T-cell (primary cell): ENCODE data around the gene RPL12. TPM values are rescaled to one million over a fixed set of nuclear protein-coding genes. Genes with fewer than 3 reads are reported as not detected.
A peak's percentile ranks its signal among the peaks of the same experiment; 100 is the strongest.

ENCODE experiments used
- ATAC-seq, 4 experiments: fragments of 200-7000 bp in 3 of 4; fragments of 150-1000 bp in 1 of 4; cut with Tn5 transposase; replicated peaks in 1 of 4; 1 replicate in 3 of 4; 2 replicates in 1 of 4; pipeline ENCODE4 v1.10.0; 2021; ENCODE audit warnings: moderate library complexity in 3 of 4, mild to moderate bottlenecking in 2 of 4, moderate number of reproducible peaks in 1 of 4
- CTCF ChIA-PET, 2 donors: fragments of 300-600 bp; sonication (Branson Sonifier 250); formaldehyde crosslinking; loops; one replicate each; lab custom pipeline; 2022; ENCODE audit warnings: antibody characterized with exemption in 2 of 2; lab: Charles Lee
- POLR2A ChIA-PET, 2 donors: fragments of 300-600 bp; sonication (Branson Sonifier 250); formaldehyde crosslinking; loops; one replicate each; lab custom pipeline; 2022; ENCODE audit warnings: antibody characterized with exemption in 2 of 2; lab: Charles Lee
- DNase-seq, 35 experiments: peaks; one replicate each; pipeline versions ENCODE4 v3.0.0 to v3.0.0-alpha.2; 2013 to 2023
- H3K27ac ChIP-seq: one replicate; pipeline ENCODE4 v1.5.1; 2013; ENCODE audit warnings: low read length
- H3K27me3 ChIP-seq, 2 experiments: replicated peaks in 1 of 2; 1 replicate in 1 of 2; 2 replicates in 1 of 2; pipeline versions ENCODE4 v1.6.1 to v1.7.0; 2013; ENCODE audit warnings: low read length in 1 of 2, mixed read lengths in 1 of 2; ENCODE audit not compliant: control insufficient read depth in 2 of 2, insufficient read depth in 2 of 2; ENCODE audit errors: extremely low read depth in 1 of 2
- H3K36me3 ChIP-seq, 2 donors: 1 replicate in 1 of 2; 2 replicates in 1 of 2; pipeline versions ENCODE4 v1.6.1 to v1.7.0; 2013; ENCODE audit warnings: low read length in 1 of 2; ENCODE audit not compliant: control insufficient read depth in 2 of 2, insufficient read depth in 1 of 2; ENCODE audit errors: extremely low read depth in 1 of 2
- H3K4me1 ChIP-seq, 2 experiments: 1 replicate in 1 of 2; 2 replicates in 1 of 2; pipeline versions ENCODE4 v1.6.1 to v1.7.0; 2013; ENCODE audit warnings: low read length in 2 of 2, mixed read lengths in 1 of 2; ENCODE audit not compliant: insufficient read depth in 2 of 2, control insufficient read depth in 1 of 2; ENCODE audit errors: extremely low read depth in 1 of 2
- H3K4me3 ChIP-seq, 2 donors: 1 replicate in 1 of 2; 2 replicates in 1 of 2; pipeline versions ENCODE4 v1.5.1 to v1.7.0; 2013; ENCODE audit warnings: mild to moderate bottlenecking in 2 of 2, low read length in 1 of 2, moderate library complexity in 1 of 2; ENCODE audit not compliant: control insufficient read depth in 1 of 2; ENCODE audit errors: extremely low read depth in 1 of 2
- H3K9me3 ChIP-seq: 2 replicates; pipeline ENCODE4 v1.7.0; 2013
- H3K27ac Mint-ChIP-seq, 2 donors: one replicate each; pipeline ENCODE4 v1.8.0; 2020 to 2021; ENCODE audit warnings: mild to moderate bottlenecking in 2 of 2, mixed read lengths in 2 of 2
- H3K27me3 Mint-ChIP-seq, 2 donors: one replicate each; pipeline ENCODE4 v1.8.0; 2021 to 2022; ENCODE audit warnings: mixed read lengths in 2 of 2
- H3K36me3 Mint-ChIP-seq: one replicate; pipeline ENCODE4 v1.8.0; 2021; ENCODE audit warnings: mixed read lengths
- H3K4me1 Mint-ChIP-seq, 3 donors: one replicate each; pipeline ENCODE4 v1.8.0; 2020 to 2022; ENCODE audit warnings: mixed read lengths in 3 of 3, mild to moderate bottlenecking in 1 of 3
- H3K4me3 Mint-ChIP-seq, 3 donors: one replicate each; pipeline ENCODE4 v1.8.0; 2020 to 2022; ENCODE audit warnings: mild to moderate bottlenecking in 3 of 3, mixed read lengths in 3 of 3, moderate library complexity in 3 of 3
- H3K9me3 Mint-ChIP-seq, 3 donors: one replicate each; pipeline ENCODE4 v1.8.0; 2020 to 2022; ENCODE audit warnings: mixed read lengths in 3 of 3
- WGBS: methylation state at CpG from one replicate; pipeline ENCODE4 v1.1.5; 2013; ENCODE audit warnings: missing lambda C conversion rate; ENCODE audit not compliant: insufficient coverage; 5-methylcytosine and 5-hydroxymethylcytosine counted together
- total RNA-seq, 35 experiments: library from RNA in 6 of 35; stranded (reverse) in 6 of 35; fragments of 120-200 nt in 1 of 35; gene quantifications; one replicate each; pipeline versions ENCODE4 v1.2.1 to v1.2.4 and lab custom pipeline; 2013 to 2026

Gene RPL12
- total RNA-seq, 5 donors from 2014 or later (not counting 1 experiment from before 2014, with no cell fraction given), result 1,494 to 1,979 (median 1,776) TPM

DNA sequence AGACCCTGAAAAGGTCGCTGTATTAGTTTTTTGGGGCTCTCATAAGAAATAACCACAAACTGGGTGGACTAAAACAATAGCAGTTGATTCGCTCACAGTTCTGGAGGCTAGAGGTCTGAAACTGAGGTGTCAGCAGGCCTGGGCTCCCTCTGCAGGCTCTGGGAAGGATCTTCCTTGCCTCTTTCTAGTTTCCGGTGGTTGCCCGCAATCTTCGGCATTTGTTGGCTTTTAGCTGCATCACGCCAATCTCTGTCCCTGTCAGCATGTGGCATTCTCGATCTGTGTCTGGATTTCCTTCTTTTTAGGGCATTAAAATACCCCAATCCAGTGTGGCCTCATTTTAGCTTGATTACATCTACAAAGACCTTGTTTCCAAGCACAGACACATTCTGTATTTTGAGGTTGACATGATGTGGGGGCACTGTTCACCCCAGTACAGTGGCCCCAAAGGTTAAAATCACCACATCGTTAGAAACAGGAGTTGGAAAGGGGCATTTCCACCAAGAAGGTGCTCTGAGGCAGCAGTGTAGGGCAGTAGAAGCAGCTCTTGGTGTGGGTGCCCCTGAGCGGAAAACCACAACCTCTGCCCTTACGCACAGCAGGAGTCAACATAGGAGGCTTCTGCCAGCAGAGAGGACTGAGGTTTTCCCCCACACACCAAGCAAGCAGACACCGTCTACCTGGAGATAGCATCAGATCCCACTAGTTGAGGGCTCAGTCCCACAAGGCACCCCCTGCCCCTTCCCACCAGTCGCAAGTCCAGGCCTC, 13.5 kb downstream of the RPL12 start:
- Mint-ChIP-seq H3K27ac (peak overlapping the region; percentile 22 to 77), H3K9me3 (no peaks in the 10 kb centered on the region), H3K27me3 (no peaks in the 10 kb centered on the region), H3K4me1 (peaks cover 9 to 16% (median 14%) of the 10 kb centered on the region in 3 donors), H3K4me3 (peak overlapping the region; percentile 23 to 39 (median 28)), H3K36me3 (peaks cover 63% of the 10 kb centered on the region)
- ATAC-seq (peak; percentile 77 to 93 (median 86)), DNase-seq (peak in 21 of 35 experiments; percentile 16 to 61 (median 28))
- CTCF ChIA-PET, result no interaction called here
- Histone ChIP-seq H3K36me3 (peaks cover 12 to 86% of the 10 kb centered on the region in 2 donors), H3K4me3 (no peak overlapping the region), H3K27ac (no peak overlapping the region), H3K9me3 (no peaks in the 10 kb centered on the region), H3K27me3 (no peaks in the 10 kb centered on the region), H3K4me1 (peaks cover 0 to 28% of the 10 kb centered on the region in 2 experiments)
- 69% methylated on average over 5 of the region's 12 CpGs for WGBS
- POLR2A ChIA-PET, result interaction anchor here in 1 of 2 donors (0.6 to 0.7 kb wide), 2 partner anchors 13 to 363 kb away, joined by 3 to 7 read pairs; no protein-coding TSS in a partner anchor

- Histone ChIP-seq H3K27me3 (no peaks in the 10 kb centered on the region), H3K27ac (no peak overlapping the region), H3K9me3 (no peaks in the 10 kb centered on the region), H3K4me3 (no peak overlapping the region), H3K36me3 (peaks cover 14 to 53% of the 10 kb centered on the region in 2 donors), H3K4me1 (peaks cover 0 to 9% of the 10 kb centered on the region in 2 experiments)
- ChIA-PET CTCF (no interaction called here), POLR2A (interaction anchor here in 1 of 2 donors (0.6 kb wide), 1 partner anchor 126 kb away, joined by 8 read pairs; no protein-coding TSS in a partner anchor)
- Mint-ChIP-seq H3K4me1 (peaks cover 25 to 33% (median 31%) of the 10 kb centered on the region in 3 donors), H3K4me3 (no peak overlapping the region), H3K27ac (no peak overlapping the region), H3K27me3 (no peaks in the 10 kb centered on the region), H3K36me3 (peaks cover 43% of the 10 kb centered on the region), H3K9me3 (no peaks in the 10 kb centered on the region)
- no peak for DNase-seq
- 96% methylated on average over 3 of the region's 8 CpGs for WGBS
- no peak for ATAC-seq
These were observed 20.8 kb downstream of the RPL12 start for GRCh38 chr9:127430415-127430814.

- no peak for DNase-seq
- no CpG with 5 or more reads among the region's 3 CpGs for WGBS
- H3K4me3 Mint-ChIP-seq, result no peak overlapping the region
- CTCF ChIA-PET, result no interaction called here
- Histone ChIP-seq H3K36me3 (peaks cover 9 to 34% of the 10 kb centered on the region in 2 donors), H3K27ac (no peak overlapping the region), H3K9me3 (no peaks in the 10 kb centered on the region), H3K27me3 (no peaks in the 10 kb centered on the region), H3K4me3 (no peak overlapping the region), H3K4me1 (peaks cover 4 to 26% of the 10 kb centered on the region in 2 experiments)
- POLR2A ChIA-PET, result no interaction called here
- peaks cover 44 to 53% (median 51%) of the 10 kb centered on the region in 3 donors for H3K4me1 Mint-ChIP-seq
- H3K27me3 Mint-ChIP-seq, result no peaks in the 10 kb centered on the region
- peaks cover 31% of the 10 kb centered on the region for H3K36me3 Mint-ChIP-seq
- H3K27ac Mint-ChIP-seq, result no peak overlapping the region
- H3K9me3 Mint-ChIP-seq, result no peaks in the 10 kb centered on the region
- no peak for ATAC-seq
These were observed 22.9 kb downstream of the RPL12 start for GRCh38 chr9:127428348-127428747.

GRCh38 chr9:127426756-127427155, 24.4 kb downstream of the RPL12 start:
- Histone ChIP-seq H3K4me3 (no peak overlapping the region), H3K9me3 (no peaks in the 10 kb centered on the region), H3K27me3 (no peaks in the 10 kb centered on the region), H3K27ac (no peak overlapping the region), H3K36me3 (peaks cover 9 to 29% of the 10 kb centered on the region in 2 donors), H3K4me1 (peaks cover 4 to 30% of the 10 kb centered on the region in 2 experiments)
- Mint-ChIP-seq H3K27me3 (no peaks in the 10 kb centered on the region), H3K9me3 (no peaks in the 10 kb centered on the region), H3K36me3 (peaks cover 26% of the 10 kb centered on the region), H3K4me3 (peak overlapping the region; percentile 8 to 100 (median 54)), H3K4me1 (peaks cover 53 to 64% (median 62%) of the 10 kb centered on the region in 3 donors), H3K27ac (no peak overlapping the region)
- ATAC-seq, result no peak
- ChIA-PET POLR2A (no interaction called here), CTCF (interaction anchor here in 1 of 2 donors (0.7 kb wide), 1 partner anchor 19 kb away, joined by 3 read pairs; no protein-coding TSS in a partner anchor)
- peak in 1 of 35 experiments; percentile 18 for DNase-seq
- no CpG with 5 or more reads among the region's 2 CpGs for WGBS

GRCh38 chr9:127424676-127424999, 26.6 kb downstream of the RPL12 start:
- H3K27ac Mint-ChIP-seq, result peak overlapping the region; percentile 95 to 98

More at GRCh38 chr9:127424676-127424999, 26.6 kb downstream of the RPL12 start:
- Histone ChIP-seq H3K4me3 (peak overlapping the region; percentile 91 to 96), H3K27ac (peak overlapping the region; percentile 55), H3K9me3 (no peaks in the 10 kb centered on the region), H3K36me3 (peaks cover 4 to 16% of the 10 kb centered on the region in 2 donors), H3K4me1 (peaks cover 4 to 30% of the 10 kb centered on the region in 2 experiments), H3K27me3 (no peaks in the 10 kb centered on the region)
- CTCF ChIA-PET, result interaction anchor here in 1 of 2 donors (0.6 kb wide), 1 partner anchor 26 kb away, joined by 3 read pairs; the partner anchor contains the start of gene RPL12
- Mint-ChIP-seq H3K36me3 (peaks cover 12% of the 10 kb centered on the region), H3K27me3 (no peaks in the 10 kb centered on the region), H3K4me3 (peak overlapping the region; percentile 99 to 100 (median 99)), H3K4me1 (peaks cover 52 to 57% (median 53%) of the 10 kb centered on the region in 3 donors), H3K9me3 (no peaks in the 10 kb centered on the region)
- ATAC-seq (peak; percentile 44 to 63 (median 54)), DNase-seq (peak in 27 of 35 experiments; percentile 16 to 64 (median 33))
- 0% methylated on average over 6 of the region's 13 CpGs for WGBS
- POLR2A ChIA-PET, result interaction anchor here in 1 of 2 donors (0.6 to 0.7 kb wide), 2 partner anchors 14 to 26 kb away, joined by 3 read pairs; partner anchors contain the start of gene RPL12
